NCI-H345 (cell line): ENCODE measurements around the gene UBL4A.
A peak's percentile ranks its signal among the peaks of the same experiment; 100 is the strongest.
"Not testable (repeated sequence)": the region's sequence is repeated elsewhere in the genome, so short reads cannot be mapped to it uniquely, and the experiment has no call there.

Experiments used
- DNase-seq: peaks from one replicate; lab custom pipeline; 2025; lab: John Stamatoyannopoulos, UW

The UBL4A gene

GRCh38 chrX:154508384-154508745 lies 21.9 kb upstream of the UBL4A start:
- no peak for DNase-seq

DNA sequence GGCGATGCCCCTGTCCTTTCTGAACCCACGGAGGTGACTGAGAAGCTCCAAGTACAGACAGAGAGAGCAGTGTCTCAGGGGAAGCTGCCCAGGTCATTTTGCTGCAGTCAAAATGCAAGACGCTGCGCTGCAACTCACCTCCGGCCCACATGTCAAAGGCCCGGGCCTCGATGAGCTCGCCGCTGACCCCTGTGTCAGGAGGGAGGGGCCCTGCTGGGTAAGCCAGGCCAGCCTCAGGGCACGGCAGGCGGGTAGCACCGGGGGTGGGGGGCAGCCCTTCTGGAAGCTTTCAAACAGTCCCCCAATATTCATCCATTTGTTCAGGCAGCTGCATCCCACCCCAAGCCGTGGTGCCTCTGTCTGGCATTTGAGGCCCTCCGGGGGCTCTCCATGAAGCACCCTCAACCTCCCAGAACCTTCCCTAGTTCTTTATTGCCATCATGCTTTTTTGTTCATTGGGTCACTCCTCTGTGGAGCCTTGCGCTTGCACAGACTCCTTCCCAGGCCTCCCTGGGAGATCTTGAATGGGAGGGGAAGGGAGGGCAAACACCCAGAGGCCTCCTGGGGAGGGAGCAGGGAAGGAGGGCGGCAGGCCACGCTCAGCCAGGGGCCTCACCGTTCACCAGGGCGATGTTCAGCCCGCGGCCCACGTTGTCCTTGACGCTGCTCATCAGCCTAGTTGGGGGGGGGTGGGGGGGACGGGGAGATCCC lies 21.4 kb upstream of the UBL4A start:
- DNase-seq = no peak

- no peak for DNase-seq
These were observed 20.3 kb upstream of the UBL4A start for GRCh38 chrX:154506483-154507332.

GRCh38 chrX:154505734-154506133 lies 19.3 kb upstream of the UBL4A start:
- no peak for DNase-seq

DNA sequence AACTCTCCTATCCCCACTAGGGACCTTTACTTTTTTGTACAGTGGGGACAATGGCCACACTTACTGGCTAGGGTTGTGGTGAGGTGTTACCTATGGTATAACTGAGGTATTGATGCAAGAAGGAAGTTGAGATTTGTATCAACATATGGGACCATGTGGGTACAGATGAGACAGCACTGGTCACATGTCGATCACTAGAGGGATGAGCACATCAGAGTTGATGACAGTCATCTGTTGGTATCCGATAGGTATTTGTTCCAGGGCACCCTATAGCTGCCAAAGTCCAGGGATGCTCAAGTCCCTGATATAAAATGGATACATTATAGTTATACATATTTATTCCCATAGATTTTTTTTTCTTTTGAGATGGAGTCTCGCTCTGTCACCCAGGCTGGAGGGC lies 16.6 kb upstream of the UBL4A start:
- DNase-seq = no peak

DNA sequence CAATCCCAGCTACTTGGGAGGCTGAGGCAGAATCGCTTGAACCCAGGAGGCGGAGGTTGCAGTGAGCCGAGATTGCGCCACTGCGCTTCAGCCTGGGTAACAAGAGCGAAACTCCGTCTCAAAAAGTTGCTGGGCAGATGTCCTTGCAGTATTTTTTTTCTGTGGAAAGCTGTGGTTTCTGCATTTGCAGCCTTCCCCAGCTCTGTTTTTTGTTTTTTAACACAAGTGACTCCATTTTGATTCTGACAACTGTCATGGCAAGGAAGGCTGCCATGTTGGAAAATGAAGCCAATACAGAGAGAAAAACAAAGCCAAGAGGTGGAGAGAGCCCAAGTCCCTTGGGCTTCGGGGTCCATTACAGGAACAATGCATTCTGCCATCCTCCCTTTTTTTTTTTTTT lies 15.7 kb upstream of the UBL4A start:
- no peak for DNase-seq

DNA sequence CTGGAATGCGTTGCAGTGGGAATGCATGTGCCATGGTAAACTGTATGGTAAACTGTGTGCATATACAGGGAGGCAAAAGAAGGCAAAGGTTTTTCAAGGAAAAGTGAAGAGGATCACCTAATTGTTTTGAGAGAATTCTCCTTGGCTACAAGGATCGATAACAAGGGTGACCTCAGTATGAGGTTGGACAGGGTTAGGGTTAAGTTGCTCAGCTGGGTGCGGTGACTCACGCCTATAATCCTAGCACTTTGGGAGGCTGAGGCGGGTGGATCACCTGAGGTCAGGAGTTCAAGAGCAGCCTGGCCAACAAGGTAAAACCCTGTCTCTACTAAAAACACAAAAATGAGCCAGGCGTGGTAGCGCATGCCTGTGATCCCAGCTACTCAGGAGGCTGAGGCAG lies 15.0 kb upstream of the UBL4A start:
- not testable (repeated sequence) for DNase-seq

DNA sequence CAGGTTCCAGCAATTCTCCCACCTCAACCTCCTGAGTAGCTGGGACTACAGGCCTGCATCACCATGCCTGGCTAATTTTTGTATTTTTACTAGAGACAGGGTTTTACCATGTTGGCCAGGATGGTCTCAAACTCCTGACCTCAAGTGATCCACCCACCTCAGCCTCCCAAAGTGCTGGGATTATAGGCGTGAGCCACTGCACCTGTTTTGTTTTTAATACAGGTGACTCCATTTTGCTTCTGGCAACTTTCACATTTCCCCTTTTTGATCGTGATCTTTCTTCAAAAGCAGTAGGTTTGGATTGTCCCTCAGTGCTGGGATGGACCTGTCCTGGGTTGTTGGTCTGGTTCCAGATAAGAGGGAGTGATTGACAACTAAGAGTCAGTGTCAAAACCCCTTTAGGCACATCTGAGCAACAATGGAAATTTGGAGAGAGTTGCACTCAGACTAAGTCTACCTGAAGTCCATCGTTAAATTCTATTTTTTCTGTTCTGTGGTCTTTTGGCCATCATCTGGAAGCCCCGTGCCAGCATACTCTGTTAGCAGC lies 10.2 kb upstream of the UBL4A start:
- DNase-seq = not testable (repeated sequence)

- DNase-seq = no peak
These were observed 9.1 kb upstream of the UBL4A start for GRCh38 chrX:154495472-154495922.

- no peak for DNase-seq
These were observed 8.3 kb upstream of the UBL4A start for GRCh38 chrX:154494715-154495114.

DNA sequence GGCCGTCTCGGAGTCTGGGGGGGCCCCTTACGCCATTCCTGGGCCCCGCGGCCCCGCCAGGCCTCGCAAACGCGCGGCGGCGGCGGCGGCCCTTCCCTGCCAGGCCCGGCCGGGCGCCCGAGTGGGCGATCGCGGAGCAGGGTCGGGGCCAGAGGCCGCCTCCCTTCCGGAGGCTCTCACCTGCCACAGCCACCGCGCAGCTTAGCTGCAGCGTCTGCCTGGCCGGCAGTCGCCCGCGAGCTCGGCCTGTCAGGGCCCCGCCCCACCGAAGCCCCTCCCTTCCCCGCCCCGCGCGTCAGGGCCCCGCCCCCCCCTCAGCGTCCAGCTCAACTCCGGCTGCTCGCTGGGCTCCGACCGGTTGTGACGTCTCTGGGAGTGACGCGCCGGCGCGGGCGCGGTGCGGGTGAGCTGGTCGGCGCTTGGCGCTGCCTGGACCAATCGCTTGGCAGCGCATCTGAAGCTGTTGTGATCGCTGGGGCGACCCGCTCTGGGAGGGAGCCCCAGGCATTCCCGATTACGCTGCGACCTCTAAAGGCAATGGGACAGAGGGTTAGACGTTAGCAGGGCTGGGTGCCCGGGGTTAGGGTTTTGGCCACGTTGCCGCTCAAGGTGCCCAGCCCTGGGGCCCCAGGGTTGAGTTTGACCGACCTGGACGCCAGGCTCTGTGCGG lies 4.1 kb upstream of the UBL4A start, which contains the start of gene SLC10A3:
Gene SLC10A3, minus strand, starts transcription at position 216 of the 670 bp plus-strand sequence. CDS start 1,689 bp downstream, outside the sequence.
- DNase-seq = peak; percentile 92

DNA sequence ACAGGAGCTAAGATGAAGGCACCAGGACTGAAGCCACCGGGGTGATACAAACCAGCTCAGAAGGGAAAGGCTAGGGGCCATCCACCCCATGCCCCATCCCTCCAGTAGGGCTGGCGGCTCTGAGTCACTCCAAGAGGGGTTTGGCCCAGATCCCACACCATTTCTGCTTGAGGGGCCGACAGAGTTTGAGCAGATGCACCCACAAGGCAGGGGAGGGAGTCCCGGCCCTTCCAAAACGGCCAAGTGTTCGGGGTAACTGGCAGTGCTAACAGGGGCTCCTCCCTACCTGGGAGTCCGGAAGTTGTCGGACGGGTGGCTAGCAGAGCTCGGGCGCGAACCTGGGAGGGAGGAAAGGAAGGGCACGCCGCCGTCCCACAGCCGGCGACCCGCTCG lies 3.6 kb upstream of the UBL4A start:
- no peak for DNase-seq

DNA sequence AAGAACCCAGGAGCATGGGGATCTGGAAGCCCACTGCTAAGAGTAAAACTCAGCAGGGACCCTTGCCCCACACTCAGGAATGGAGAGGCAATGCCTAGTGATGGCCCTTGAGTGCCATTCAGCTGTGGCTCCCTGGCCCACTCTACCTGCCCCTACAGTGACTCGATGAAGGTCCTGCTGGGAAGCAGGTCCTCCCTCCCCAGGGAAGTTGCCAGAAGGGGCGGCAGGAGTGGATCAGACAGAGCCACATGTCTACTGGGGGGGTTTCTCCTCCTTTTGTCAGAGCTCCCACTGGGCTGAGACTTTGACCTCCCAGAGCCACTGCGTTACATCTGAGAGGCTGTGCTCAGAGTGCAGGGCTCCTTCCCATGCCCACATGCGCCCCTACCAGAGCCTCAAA lies 2.8 kb upstream of the UBL4A start:
- no peak for DNase-seq

DNA sequence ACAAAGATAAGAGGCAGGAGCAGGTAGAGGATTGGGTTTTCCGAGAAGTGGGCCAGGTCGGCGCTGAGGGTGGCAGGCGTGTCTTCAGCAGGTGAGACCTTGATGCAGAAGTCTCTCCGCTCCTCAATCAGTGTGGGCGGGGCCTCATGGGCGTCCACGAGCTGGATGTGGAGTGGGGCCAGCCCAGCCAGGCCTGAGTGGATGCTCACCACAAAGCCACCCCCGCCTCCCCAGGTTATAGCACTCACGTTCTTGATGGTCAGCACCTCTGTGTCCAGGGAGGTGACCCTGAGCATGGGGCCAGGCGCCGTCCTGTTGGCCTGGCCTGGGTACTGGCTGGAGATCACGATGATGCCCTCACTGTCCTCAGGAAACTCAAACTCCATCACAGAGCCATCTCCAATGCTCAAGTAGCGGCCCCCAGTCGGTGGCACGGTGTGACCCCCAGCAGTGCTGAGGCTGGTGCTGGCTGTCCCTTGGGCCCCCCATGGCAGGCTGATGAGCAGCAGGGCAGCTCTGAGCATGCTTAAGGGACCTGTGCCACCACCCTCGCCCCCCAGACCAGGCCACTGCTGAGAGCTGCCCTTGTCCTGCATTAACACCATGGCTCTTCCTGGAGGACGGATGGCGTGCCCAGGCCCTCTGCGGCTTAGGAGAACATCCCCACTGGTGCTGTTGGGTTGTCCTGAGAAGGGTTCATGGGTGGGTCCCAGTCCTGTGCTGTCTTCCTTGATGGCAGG lies 2.1 kb upstream of the UBL4A start:
- no peak for DNase-seq

GRCh38 chrX:154487518-154488290 lies 1.3 kb upstream of the UBL4A start:
- no peak for DNase-seq

- DNase-seq = no peak
These were observed 391 bp downstream of the UBL4A start for GRCh38 chrX:154486052-154486395.

- no peak for DNase-seq
These were observed 1.0 kb downstream of the UBL4A start for GRCh38 chrX:154485150-154486051.

DNA sequence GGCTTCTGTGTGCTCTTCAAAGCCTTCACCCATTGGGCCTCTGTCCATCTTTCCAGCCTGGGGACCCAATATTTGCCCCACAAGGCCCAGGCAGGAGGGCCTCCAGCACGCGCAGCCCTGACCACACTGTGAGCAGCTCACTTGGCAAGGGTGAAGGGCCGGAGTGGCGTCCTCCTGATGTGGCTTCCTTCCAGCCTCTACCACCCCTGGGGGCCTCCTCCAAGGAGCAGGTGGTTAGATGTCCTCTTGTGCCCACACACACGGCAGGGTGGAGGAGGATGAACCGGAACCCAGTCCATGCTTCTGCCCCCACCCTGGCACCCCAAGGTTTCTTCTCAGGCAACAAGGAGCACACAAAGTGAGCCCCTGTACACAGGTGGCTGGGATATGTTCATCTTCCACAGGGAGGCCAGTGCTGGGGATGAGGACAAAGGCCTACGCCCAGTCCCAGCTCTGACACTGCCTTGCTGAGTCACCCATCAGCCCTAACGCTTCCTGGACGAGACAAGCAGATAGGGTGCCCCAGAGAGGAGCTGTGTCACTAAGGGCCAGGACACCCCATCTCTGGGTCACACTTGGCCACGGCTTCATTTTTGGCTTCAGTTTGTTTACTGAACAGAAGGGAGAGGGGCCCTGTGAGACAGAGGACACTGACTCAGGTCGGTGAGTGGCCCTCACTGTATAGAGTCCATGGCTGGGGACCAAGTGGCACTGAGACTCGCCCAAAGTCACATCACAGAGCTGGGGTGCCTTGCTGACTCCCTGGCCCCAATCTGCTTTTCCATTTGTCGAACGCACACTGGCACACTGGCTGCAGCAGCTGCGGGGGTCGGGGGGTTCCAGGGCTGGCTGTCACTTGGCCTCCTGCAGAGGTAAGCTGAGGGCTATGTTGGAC lies 1.9 kb downstream of the UBL4A start:
- DNase-seq = no peak

DNA sequence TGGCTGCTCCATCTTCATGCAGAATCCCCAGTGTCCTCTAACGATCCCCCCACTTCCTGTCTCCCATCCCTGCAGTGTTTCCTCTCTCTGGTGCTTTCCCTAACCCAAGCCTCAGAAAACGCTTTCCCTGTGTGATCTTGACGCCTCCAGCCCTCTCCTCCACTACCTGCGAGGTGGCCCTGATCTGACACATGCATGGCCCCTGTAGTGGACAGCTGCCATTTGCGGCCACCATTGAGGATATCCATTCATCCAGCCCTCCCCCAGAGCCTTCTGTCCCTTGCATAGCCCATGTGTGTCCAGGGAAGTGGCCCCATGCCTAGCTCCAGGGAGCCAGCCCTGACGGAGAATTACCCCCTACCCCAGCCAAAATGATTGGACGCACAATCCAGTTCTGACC lies 3.1 kb downstream of the UBL4A start:
- no peak for DNase-seq
